Measurements from ENCODE around the gene RNASE12. TPM values are rescaled to one million over a fixed set of nuclear protein-coding genes. Genes with fewer than 3 reads are reported as not detected.

Gene RNASE12
- total and polyA plus RNA-seq, 9 of the 15 experiments (the other 6 are each of a cell fraction or from before 2014, with no cell fraction given) = 0.24 TPM; not detected in 8

DNA sequence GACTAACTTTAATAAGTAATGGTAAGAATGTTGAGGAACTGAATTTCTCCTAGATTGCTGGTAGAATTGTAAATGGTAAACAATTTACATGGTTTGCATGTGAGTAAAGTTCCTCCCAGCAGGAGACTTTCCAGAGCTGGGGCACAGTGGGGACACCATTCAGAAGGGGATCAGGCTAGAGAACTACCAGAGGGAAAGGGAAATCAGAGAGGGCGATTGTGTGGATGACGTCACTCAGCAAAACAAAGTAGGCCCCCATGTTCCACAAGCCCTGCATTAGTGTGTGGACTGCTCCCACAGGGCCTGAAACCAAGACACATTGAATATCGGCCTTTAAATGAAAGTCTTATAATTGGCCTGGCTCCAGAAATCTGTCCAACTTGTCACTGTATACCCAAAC, 12.9 kb downstream of the RNASE12 start:
- ChIA-PET CTCF (ENCODE audit: low intra/inter-chr PET ratio) (no interaction called here), POLR2A (interaction anchor here (1.0 kb wide), 1 partner anchor 9 kb away, joined by 3 read pairs; the partner anchor contains the start of gene RNASE11)
- no peak overlapping the region for H3K4me3 ChIP-seq
- in situ Hi-C loops (cut with MboI) (no loop called here), intact Hi-C loops (cut with micrococcal nuclease) (no loop called here)
- H3K27ac ChIP-seq (ENCODE audit: extremely low read depth, low read depth, low read length) = no peak overlapping the region; the same call in 2 of the 3 replicates
- 72% methylated on average over 3 of the region's 3 CpGs for WGBS (ENCODE audit: insufficient coverage, low coverage, missing lambda C conversion rate)
- no peaks in the 10 kb centered on the region for H3K9me3 ChIP-seq (replicated peaks; ENCODE audit: control insufficient read depth, insufficient read depth, low read depth, low read length)
- DNase-seq (ENCODE audit: extremely low read depth in 1 of 4, low spot score in 3 of 4) (no peak), FAIRE-seq (no peak), ATAC-seq (peak; percentile 36; the same call in 2 of the 3 replicates)
- no TSS peak for BruUV-seq (replicated peaks)
- H2AFZ ChIP-seq (ENCODE audit: low read depth, low read length) = peak overlapping the region; percentile 98
- H3K4me2 ChIP-seq (ENCODE audit: insufficient read depth, low read length) = no peak overlapping the region; the same call in 1 of the 2 replicates
- H3K79me2 ChIP-seq (ENCODE audit: control insufficient read depth, insufficient read depth, low read length) = no peaks in the 10 kb centered on the region
- H3K27me3 ChIP-seq (ENCODE audit: control insufficient read depth in 2 of 2, insufficient read depth in 2 of 2, low read length in 2 of 2) = no peaks in the 10 kb centered on the region
- H3K9ac ChIP-seq (ENCODE audit: insufficient read depth in 1 of 2, low read depth in 2 of 2, low read length in 2 of 2) = no peak overlapping the region
- no peaks in the 10 kb centered on the region for H4K20me1 ChIP-seq (replicated peaks; ENCODE audit: control insufficient read depth, insufficient read depth, low read length)
- no peaks in the 10 kb centered on the region for H3K9me1 ChIP-seq (ENCODE audit: control insufficient read depth, insufficient read depth, low read length)
- peaks cover 8 to 21% of the 10 kb centered on the region in 2 experiments; a peak in 4 of 5 replicates for H3K4me1 ChIP-seq (replicated peaks in 1 of 2; ENCODE audit: control insufficient read depth in 2 of 2, insufficient read depth in 2 of 2, low read length in 2 of 2)
- no peaks in the 10 kb centered on the region for H3K36me3 ChIP-seq (ENCODE audit: control insufficient read depth, insufficient read depth, low read length)
- TF ChIP-seq NCOA2 (IDR thresholded peaks at IDR 0.05; ENCODE audit: partially characterized antibody in 2 of 2) = no peak
- no peak for TF ChIP-seq MIER1 (IDR thresholded peaks at IDR 0.05; ENCODE audit: low read depth)
- TF ChIP-seq ZNF12 (CRISPR knock-in tag; IDR thresholded peaks at IDR 0.05) = no peak
- TF ChIP-seq XRCC3 (IDR thresholded peaks at IDR 0.05) = no peak
- no peak for TF ChIP-seq ZNF134 (CRISPR knock-in tag; conservative IDR thresholded peaks at IDR 0.05)
- TF ChIP-seq ZSCAN32 (CRISPR knock-in tag; IDR thresholded peaks at IDR 0.05) = no peak
- TF ChIP-seq ZNF23 (CRISPR knock-in tag; IDR thresholded peaks at IDR 0.05) = no peak
- TF ChIP-seq, protein P1, sequence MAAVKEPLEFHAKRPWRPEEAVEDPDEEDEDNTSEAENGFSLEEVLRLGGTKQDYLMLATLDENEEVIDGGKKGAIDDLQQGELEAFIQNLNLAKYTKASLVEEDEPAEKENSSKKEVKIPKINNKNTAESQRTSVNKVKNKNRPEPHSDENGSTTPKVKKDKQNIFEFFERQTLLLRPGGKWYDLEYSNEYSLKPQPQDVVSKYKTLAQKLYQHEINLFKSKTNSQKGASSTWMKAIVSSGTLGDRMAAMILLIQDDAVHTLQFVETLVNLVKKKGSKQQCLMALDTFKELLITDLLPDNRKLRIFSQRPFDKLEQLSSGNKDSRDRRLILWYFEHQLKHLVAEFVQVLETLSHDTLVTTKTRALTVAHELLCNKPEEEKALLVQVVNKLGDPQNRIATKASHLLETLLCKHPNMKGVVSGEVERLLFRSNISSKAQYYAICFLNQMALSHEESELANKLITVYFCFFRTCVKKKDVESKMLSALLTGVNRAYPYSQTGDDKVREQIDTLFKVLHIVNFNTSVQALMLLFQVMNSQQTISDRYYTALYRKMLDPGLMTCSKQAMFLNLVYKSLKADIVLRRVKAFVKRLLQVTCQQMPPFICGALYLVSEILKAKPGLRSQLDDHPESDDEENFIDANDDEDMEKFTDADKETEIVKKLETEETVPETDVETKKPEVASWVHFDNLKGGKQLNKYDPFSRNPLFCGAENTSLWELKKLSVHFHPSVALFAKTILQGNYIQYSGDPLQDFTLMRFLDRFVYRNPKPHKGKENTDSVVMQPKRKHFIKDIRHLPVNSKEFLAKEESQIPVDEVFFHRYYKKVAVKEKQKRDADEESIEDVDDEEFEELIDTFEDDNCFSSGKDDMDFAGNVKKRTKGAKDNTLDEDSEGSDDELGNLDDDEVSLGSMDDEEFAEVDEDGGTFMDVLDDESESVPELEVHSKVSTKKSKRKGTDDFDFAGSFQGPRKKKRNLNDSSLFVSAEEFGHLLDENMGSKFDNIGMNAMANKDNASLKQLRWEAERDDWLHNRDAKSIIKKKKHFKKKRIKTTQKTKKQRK (IDR thresholded peaks at IDR 0.05; ENCODE audit: borderline replicate concordance, low read depth, low read length) = no peak
- TF ChIP-seq ATF7 (IDR thresholded peaks at IDR 0.05) = peak; percentile 15; the same call in 1 of the 2 replicates
- TF ChIP-seq BCOR (IDR thresholded peaks at IDR 0.05) = peak; percentile 74; the same call in 1 of the 2 replicates
- no peak for TF ChIP-seq MED1 (CRISPR knock-in tag; IDR thresholded peaks at IDR 0.05; ENCODE audit: borderline replicate concordance)
- TF ChIP-seq PHB2 (IDR thresholded peaks at IDR 0.05; ENCODE audit: low read depth) = no peak
- no peak for TF ChIP-seq KAT7 (CRISPR knock-in tag; IDR thresholded peaks at IDR 0.05; ENCODE audit: borderline replicate concordance)
- no peak for TF ChIP-seq FOXJ3 (CRISPR knock-in tag; IDR thresholded peaks at IDR 0.05)
- no peak for TF ChIP-seq MYBL2 (IDR thresholded peaks at IDR 0.05; ENCODE audit: low read depth)
- no peak for TF ChIP-seq MYBL2 (CRISPR knock-in tag; IDR thresholded peaks at IDR 0.05; ENCODE audit: borderline replicate concordance)
- no peak for TF ChIP-seq EWSR1 (IDR thresholded peaks at IDR 0.05; ENCODE audit: borderline replicate concordance, low read depth, partially characterized antibody)
- TF ChIP-seq, protein P2, sequence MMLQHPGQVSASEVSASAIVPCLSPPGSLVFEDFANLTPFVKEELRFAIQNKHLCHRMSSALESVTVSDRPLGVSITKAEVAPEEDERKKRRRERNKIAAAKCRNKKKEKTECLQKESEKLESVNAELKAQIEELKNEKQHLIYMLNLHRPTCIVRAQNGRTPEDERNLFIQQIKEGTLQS (IDR thresholded peaks at IDR 0.05) = peak; percentile 59
- TF ChIP-seq, protein P2 (CRISPR knock-in tag; conservative IDR thresholded peaks at IDR 0.05) = no peak
- no peak for TF ChIP-seq ZNF830 (CRISPR knock-in tag; IDR thresholded peaks at IDR 0.05)
- TF ChIP-seq, protein P3, sequence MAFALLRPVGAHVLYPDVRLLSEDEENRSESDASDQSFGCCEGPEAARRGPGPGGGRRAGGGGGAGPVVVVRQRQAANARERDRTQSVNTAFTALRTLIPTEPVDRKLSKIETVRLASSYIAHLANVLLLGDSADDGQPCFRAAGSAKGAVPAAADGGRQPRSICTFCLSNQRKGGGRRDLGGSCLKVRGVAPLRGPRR (CRISPR knock-in tag; IDR thresholded peaks at IDR 0.05) = no peak

Measured in K562 (cell line).